WI38 (cell line): ENCODE data around the gene LRRC27.

Source experiments
- H3K4me3 ChIP-seq: 2 replicates; pipeline ENCODE4 v1.5.1; 2011; ENCODE audit warnings: low read depth, mild to moderate bottlenecking, control low read depth, low read length
- TF ChIP-seq, protein P1 (sequence below): IDR thresholded peaks from 2 replicates; pipeline ENCODE4 v1.5.1; 2012; ENCODE audit warnings: low read depth, mild to moderate bottlenecking, control low read depth, low read length

The LRRC27 gene

DNA sequence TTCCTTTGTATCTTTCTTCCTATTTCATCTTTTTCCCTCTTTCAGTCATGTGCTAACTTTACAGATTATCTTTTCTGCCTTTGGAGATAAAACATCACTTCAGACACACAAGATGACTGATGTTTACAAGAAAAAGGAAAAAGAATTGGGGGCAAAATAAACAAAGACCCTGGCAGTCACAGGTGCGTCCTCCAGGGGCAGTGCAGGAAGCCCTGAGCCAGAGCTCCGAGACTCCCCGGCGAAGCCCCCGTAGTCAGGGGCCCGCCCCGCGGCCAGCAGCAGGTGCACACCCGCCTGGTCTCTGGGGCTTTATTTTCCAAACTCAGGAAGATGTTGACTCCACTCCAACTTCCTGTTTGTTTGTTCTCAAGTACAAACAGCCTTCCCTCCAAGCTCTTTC lies 34.5 kb upstream of the LRRC27 start:
- no peak overlapping the region for H3K4me3 ChIP-seq
- TF ChIP-seq, protein P1, sequence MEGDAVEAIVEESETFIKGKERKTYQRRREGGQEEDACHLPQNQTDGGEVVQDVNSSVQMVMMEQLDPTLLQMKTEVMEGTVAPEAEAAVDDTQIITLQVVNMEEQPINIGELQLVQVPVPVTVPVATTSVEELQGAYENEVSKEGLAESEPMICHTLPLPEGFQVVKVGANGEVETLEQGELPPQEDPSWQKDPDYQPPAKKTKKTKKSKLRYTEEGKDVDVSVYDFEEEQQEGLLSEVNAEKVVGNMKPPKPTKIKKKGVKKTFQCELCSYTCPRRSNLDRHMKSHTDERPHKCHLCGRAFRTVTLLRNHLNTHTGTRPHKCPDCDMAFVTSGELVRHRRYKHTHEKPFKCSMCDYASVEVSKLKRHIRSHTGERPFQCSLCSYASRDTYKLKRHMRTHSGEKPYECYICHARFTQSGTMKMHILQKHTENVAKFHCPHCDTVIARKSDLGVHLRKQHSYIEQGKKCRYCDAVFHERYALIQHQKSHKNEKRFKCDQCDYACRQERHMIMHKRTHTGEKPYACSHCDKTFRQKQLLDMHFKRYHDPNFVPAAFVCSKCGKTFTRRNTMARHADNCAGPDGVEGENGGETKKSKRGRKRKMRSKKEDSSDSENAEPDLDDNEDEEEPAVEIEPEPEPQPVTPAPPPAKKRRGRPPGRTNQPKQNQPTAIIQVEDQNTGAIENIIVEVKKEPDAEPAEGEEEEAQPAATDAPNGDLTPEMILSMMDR = no peak

DNA sequence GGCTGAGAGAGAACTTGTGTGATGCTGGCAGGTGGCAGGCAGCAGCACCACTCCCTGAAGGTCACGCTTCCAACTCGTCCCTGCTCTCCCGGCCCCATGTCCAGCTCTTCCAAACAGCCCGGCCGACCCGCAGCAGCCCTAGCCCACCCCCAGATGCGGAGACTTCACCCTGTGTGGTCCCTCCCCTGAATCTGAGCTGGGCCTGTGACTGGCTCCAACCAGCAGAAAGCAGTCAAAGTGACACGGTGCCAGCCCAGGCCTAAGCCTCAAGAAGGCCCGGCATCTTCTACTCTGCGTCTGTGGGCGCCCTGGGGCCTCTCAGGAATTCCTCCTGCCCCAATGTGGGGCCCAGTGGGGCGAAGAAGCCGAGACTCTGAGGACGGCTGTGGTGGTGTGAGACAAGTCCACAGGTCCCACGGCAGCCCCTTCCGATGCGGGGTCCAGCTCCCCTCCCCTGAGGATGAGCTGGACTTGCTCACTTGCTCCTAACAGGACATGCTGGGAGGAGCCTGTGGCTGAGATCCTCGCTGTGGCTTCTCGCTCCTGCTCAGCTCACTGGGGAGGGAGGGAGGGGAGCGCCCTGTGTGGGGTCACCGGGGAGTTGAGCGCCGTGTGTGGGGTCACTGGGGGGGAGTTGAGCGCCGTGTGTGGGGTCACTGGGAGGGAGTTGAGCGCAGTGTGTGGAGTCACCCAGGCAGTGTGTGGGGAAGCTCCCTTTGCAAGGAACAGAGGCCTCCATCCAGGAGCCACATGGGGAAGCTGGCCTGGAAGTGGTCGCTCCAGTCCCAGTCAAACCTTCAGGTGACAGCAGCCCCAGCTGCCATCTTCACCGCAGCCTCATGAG lies 33.7 kb upstream of the LRRC27 start:
- H3K4me3 ChIP-seq = no peak overlapping the region
- TF ChIP-seq, protein P1 = no peak

DNA sequence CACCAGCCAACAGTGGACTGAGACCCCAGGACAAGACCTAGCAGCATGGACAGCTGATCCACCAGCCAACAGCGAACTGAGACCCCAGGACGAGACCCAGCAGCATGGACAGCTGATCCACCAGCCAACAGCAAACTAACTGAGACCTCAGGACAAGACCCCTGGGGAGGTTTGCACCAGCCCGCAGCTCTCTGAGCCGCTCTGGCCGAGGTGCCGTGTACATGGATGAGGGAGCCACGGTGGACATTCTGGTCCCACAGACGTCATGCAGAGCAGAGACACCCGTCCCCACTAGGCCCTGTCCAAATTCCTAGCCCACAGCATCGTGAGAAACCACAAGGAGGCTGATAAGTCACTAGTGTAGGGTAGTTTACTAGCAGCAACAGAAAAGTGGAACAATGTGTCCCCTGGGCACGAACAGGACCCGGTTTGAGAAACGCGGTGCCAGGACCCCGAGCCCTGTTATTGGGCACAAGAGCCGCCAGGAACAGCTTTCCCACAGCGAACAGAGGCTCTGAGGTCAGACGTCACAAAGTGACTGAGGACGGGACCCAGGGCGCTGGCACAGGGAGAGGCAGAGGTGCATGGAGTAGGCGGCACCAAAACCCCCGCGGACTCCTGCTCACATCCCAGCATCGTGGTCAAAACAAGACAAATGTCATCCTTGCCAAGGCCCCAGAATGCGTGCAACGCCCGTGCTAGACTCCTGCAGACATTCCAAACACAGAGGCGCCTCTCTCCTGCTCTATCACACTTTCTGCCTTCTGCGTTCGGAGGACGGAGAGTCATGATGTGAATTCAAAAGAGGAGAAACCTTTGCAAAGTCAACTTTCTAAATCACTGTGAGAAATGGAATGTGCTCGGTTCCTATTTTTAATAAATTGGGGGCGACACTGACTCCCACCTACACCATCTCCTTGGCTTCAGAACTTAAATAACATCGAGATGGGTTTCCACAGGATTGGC lies 32.3 kb upstream of the LRRC27 start:
- TF ChIP-seq, protein P1 = no peak
- no peak overlapping the region for H3K4me3 ChIP-seq

DNA sequence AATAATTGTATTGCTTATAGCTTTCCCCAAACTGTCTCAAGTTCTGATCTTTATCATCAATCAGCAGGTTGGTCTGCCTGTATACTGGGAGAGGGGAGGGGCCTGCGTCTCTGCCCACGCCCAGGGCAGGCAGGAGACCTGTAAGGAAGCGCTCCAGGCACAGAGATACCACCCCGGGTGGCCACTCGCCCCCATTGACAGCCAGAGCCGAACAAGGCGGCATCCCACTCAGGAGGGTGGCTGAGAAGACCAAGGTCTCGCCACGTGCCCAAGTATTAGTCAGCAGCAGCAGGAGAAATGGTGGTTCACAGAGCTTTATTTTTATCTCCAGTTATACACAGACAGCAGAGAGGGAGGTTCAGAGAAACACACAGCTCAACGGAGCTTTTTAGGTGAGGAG lies 31.4 kb upstream of the LRRC27 start:
- TF ChIP-seq, protein P1 = no peak

DNA sequence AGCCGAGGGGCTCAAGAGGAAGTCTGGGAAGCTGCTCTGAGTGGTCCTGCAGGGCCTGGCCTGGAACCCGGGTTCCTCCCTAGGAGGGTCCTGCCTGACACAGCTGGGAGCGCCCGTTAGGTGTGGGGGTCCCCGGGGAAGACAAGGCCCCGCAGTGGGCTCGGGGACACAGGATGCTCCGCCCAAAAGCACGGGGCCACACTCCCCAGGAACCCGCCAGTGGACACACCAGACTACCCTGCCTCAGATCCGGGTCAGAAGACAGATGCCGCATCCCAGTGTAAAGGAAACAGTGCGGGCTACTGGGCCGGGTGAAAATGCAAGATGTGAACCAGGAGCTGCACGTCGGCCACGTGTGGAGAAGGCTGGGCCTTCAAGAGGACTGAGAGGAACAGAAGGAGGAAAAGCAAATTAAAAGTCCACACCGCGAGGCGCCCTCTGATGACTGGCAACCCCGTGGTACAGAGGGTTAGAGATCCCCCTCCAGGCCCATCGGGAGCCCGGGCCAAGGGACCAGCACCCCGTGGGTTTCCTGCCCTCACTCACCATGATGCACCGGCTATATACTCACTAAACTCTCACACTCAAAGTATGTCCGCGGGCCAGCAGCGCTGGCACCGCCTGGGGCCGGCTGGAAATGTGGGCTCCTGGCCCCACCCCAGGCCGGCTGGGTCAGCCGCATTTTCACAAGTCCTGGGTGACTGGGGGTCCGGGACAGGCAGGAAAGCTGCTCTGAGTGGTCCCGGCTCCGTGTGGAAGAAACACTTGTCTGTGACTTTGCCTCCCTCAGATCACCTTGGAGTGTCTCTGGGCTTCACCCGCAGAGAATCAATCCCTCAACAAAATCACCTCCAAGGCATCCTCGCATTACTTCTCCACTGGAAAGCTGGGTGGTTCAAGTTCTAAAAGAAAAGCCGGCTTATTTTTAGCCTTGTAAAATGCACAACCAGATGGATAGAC lies 30.3 kb upstream of the LRRC27 start:
- TF ChIP-seq, protein P1 = no peak
- H3K4me3 ChIP-seq = no peak overlapping the region

More for the DNA sequence above, 31.4 kb upstream of the LRRC27 start:
- H3K4me3 ChIP-seq = no peak overlapping the region

DNA sequence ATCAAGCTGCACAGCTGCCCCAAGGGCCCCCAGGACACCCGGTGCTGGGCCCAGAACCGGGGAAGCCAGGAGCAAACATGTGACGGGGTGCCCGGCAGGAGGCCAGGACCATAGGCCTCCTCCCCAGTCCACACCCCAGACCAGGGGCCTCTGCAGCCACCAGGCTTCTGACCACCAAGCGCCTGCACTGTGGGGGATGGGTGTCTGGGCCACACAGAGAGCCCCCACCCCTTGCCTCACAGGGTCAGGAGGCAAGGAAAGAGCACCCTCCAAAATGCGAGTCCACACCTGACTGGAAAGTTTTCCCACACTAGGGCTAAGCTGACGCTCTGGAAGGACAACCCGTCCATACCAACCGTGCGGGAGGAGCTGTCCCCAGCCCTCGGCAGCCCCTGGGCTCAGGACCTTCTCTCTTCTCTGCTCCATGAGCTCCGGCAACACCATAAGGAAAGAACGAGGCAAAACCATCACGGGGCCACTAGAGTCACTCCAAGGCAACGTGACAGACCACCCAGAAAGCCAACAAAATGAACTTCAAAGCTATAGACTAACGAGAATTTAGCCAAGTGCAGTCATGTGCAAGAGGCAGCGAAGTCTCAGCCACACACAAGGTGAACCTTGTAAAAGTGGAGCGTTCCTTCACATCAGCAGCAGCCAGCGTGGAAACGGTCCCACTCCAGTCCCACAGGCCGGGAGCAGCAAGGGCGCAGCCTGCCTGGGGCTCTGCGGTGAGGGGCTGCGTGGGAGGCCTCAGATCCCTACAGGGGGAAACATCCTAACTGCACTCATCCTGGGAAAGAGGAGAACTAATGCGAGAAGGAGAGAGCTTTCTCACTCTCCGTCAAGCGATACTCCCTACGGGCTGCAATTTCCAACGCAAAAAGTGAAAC lies 29.3 kb upstream of the LRRC27 start:
- TF ChIP-seq, protein P1 = no peak

More for the DNA sequence above, 29.3 kb upstream of the LRRC27 start:
- no peak overlapping the region for H3K4me3 ChIP-seq
